CD8-positive, alpha-beta memory T cell (primary cell): Measurements from ENCODE around the gene PKD1L1. TPM values are rescaled to one million over a fixed set of nuclear protein-coding genes. Genes with fewer than 3 reads are reported as not detected.

Experiments used
- CTCF ChIA-PET: fragments of 350-600 bp; sonication (Branson Sonifier 250); formaldehyde crosslinking; loops from one replicate; lab custom pipeline; 2021; ENCODE audit warnings: antibody characterized with exemption; lab: Charles Lee
- POLR2A ChIA-PET: fragments of 350-600 bp; sonication (Branson Sonifier 250); formaldehyde crosslinking; loops from one replicate; lab custom pipeline; 2021; ENCODE audit warnings: antibody characterized with exemption; lab: Charles Lee
- DNase-seq, 5 donors: peaks; one replicate each; pipeline versions ENCODE4 v3.0.0 to v3.0.0-alpha.2; 2020 to 2022; ENCODE audit warnings: mixed read lengths in 1 of 5
- H3K27ac ChIP-seq: one replicate; pipeline ENCODE4 v1.7.0; 2013; ENCODE audit warnings: low read depth, mild to moderate bottlenecking, low read length, moderate library complexity
- H3K27me3 ChIP-seq: 2 replicates; pipeline ENCODE4 v1.7.0; 2013; ENCODE audit warnings: low read length, mild to moderate bottlenecking; ENCODE audit not compliant: insufficient read depth, poor library complexity, severe bottlenecking
- H3K36me3 ChIP-seq: 2 replicates; pipeline ENCODE4 v1.7.0; 2013; ENCODE audit warnings: mild to moderate bottlenecking, low read length, moderate library complexity; ENCODE audit not compliant: insufficient read depth
- H3K4me1 ChIP-seq: 2 replicates; pipeline ENCODE4 v1.7.0; 2013; ENCODE audit warnings: mild to moderate bottlenecking, low read length, moderate library complexity; ENCODE audit not compliant: insufficient read depth
- H3K4me3 ChIP-seq: 2 replicates; pipeline ENCODE4 v1.7.0; 2013; ENCODE audit warnings: mild to moderate bottlenecking, low read length
- H3K9me3 ChIP-seq: 2 replicates; pipeline ENCODE4 v1.7.0; 2013; ENCODE audit warnings: mild to moderate bottlenecking, low read length
- H3K27ac Mint-ChIP-seq, 8 donors: one replicate each; pipeline ENCODE4 v1.8.0; 2020 to 2021; ENCODE audit warnings: mixed read lengths in 8 of 8, mild to moderate bottlenecking in 6 of 8, inconsistent platforms in 3 of 8, moderate library complexity in 3 of 8
- H3K27me3 Mint-ChIP-seq, 2 donors: one replicate each; pipeline ENCODE4 v1.8.0; 2020 to 2021; ENCODE audit warnings: mixed read lengths in 2 of 2, mild to moderate bottlenecking in 1 of 2, moderate library complexity in 1 of 2
- H3K36me3 Mint-ChIP-seq, 3 donors: one replicate each; pipeline ENCODE4 v1.8.0; 2020 to 2021; ENCODE audit warnings: mixed read lengths in 3 of 3, inconsistent platforms in 1 of 3, mild to moderate bottlenecking in 1 of 3
- H3K4me1 Mint-ChIP-seq, 3 donors: one replicate each; pipeline ENCODE4 v1.8.0; 2020 to 2021; ENCODE audit warnings: mixed read lengths in 3 of 3, inconsistent platforms in 1 of 3, mild to moderate bottlenecking in 1 of 3
- H3K4me3 Mint-ChIP-seq, 7 donors: one replicate each; pipeline ENCODE4 v1.8.0; 2020 to 2021; ENCODE audit warnings: mixed read lengths in 7 of 7, mild to moderate bottlenecking in 6 of 7, moderate library complexity in 4 of 7, inconsistent platforms in 2 of 7
- H3K9me3 Mint-ChIP-seq, 5 donors: one replicate each; pipeline ENCODE4 v1.8.0; 2020 to 2022; ENCODE audit warnings: mixed read lengths in 5 of 5, mild to moderate bottlenecking in 3 of 5, moderate library complexity in 2 of 5, inconsistent platforms in 1 of 5
- polyA plus RNA-seq: library from polyadenylated mRNA; unstranded; fragments of 300-500 nt; fragmentation: Illumina TruSeq; gene quantifications from one replicate; pipeline ENCODE4 v1.2.3, GENCODE V29; 2021
- total RNA-seq, 2 experiments: library from RNA; stranded (reverse); gene quantifications; one replicate each; pipeline ENCODE4 v1.2.3, GENCODE V29; 2021

Gene PKD1L1
- total and polyA plus RNA-seq, 3 experiments from 2014 or later = 0.02 to 0.18 (median 0.18) TPM

DNA sequence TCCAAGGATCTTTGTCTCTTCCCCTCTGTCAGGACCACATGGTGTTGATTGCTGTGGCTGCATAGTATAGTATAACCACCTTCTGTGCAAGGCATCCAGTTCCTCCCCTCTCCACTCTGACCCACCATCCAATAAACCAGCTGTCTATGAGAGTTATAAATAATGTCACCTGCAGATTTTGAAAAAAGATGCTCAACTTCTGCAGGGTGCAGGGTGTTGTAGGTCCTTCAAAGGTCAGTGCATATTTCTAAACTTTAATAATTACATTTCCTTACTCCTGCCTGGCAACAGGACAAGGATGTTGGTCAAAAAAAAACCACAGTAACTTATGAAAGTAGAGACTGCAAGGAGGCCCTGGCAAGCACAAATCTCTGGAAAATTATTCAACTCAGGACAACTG, 166.2 kb downstream of the PKD1L1 start:
- Mint-ChIP-seq H3K9me3 (no peaks in the 10 kb centered on the region), H3K27me3 (peaks cover 3 to 4% of the 10 kb centered on the region in 2 donors), H3K27ac (no peak overlapping the region), H3K4me3 (no peak overlapping the region), H3K4me1 (no peaks in the 10 kb centered on the region), H3K36me3 (no peaks in the 10 kb centered on the region)
- H3K4me1 ChIP-seq = no peaks in the 10 kb centered on the region
- no peaks in the 10 kb centered on the region for H3K9me3 ChIP-seq
- ChIA-PET CTCF (no interaction called here), POLR2A (no interaction called here)
- no peak for DNase-seq
- no peak overlapping the region for H3K27ac ChIP-seq
- H3K4me3 ChIP-seq = no peak overlapping the region
- no peaks in the 10 kb centered on the region for H3K27me3 ChIP-seq
- no peaks in the 10 kb centered on the region for H3K36me3 ChIP-seq

DNA sequence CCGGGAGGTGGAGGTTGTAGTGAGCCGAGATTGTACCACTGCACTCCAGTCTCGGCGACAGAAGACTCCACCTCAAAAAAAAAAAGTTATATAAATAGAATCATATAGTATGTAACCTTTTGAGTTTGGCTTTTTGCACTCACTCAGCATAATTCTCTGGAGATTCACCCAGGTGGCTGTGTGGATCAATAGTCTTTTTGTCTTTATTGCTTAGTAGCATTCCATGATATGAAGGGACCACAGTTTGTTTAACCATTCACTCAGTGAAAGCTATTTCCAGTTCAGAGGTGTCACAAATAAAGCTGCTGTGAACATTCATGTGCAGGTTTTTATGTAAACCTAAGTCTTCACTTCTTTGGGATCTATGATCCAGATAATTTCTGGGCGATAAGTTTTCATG, 167.7 kb downstream of the PKD1L1 start:
- Mint-ChIP-seq H3K4me1 (no peaks in the 10 kb centered on the region), H3K27ac (no peak overlapping the region), H3K27me3 (peaks cover 0 to 3% of the 10 kb centered on the region in 2 donors), H3K36me3 (no peaks in the 10 kb centered on the region), H3K9me3 (no peaks in the 10 kb centered on the region), H3K4me3 (no peak overlapping the region)
- Histone ChIP-seq H3K4me3 (no peak overlapping the region), H3K9me3 (no peaks in the 10 kb centered on the region), H3K27ac (no peak overlapping the region), H3K36me3 (no peaks in the 10 kb centered on the region), H3K4me1 (no peaks in the 10 kb centered on the region), H3K27me3 (no peaks in the 10 kb centered on the region)
- ChIA-PET POLR2A (no interaction called here), CTCF (no interaction called here)
- DNase-seq = no peak

DNA sequence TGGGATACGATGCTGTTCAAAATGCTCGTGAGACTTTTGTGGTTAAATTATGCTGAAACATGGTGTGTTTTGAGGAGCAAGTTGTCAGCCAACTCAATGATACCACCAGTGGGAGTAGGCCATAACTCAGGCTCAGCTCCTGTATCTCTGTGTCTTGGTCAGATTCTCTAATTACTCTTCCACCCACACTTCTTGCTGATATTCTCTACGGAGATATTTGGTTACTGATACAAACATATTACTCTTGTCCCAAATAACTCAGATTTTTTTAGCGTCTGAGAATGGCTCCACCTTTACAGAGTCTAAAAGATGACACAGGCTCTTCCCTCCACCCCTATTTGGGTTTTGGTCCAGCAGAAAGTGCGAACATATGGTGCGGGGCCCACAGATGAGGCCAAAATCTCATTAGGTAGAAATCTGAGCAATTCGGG, 168.9 kb downstream of the PKD1L1 start:
- POLR2A ChIA-PET = no interaction called here
- Histone ChIP-seq H3K27me3 (no peaks in the 10 kb centered on the region), H3K36me3 (no peaks in the 10 kb centered on the region), H3K27ac (no peak overlapping the region), H3K4me3 (no peak overlapping the region), H3K4me1 (no peaks in the 10 kb centered on the region), H3K9me3 (no peaks in the 10 kb centered on the region)
- no peak for DNase-seq
- no peak overlapping the region for H3K27ac Mint-ChIP-seq
- H3K9me3 Mint-ChIP-seq = no peaks in the 10 kb centered on the region
- no peaks in the 10 kb centered on the region for H3K36me3 Mint-ChIP-seq
- H3K4me1 Mint-ChIP-seq = no peaks in the 10 kb centered on the region
- H3K4me3 Mint-ChIP-seq = no peak overlapping the region
- peaks cover 0 to 1% of the 10 kb centered on the region in 2 donors for H3K27me3 Mint-ChIP-seq
- CTCF ChIA-PET = no interaction called here

DNA sequence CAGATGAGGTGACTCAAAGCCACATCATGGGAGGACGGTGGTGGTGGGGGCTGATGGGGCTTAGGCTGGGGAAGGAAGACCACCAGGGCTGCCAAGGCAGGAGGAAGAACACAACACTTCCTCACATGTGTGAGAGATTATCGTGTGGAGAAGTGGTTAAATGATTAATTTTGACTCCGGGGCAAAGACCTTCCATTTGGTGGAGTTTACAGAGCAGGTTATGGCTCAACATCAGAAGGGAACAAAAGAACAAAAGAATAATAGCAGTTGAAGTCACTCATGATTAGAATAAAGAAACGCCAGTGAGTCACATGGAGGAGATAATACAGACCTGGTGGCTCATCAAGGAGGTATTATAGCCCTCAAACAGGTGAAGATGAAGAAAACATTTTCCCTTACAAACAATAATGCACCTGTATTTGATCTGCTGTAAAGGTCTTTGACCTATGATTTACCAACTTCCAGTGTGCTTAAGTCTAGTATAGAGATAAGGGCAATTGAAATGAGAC, 170.1 kb downstream of the PKD1L1 start:
- H3K4me3 ChIP-seq = no peak overlapping the region
- H3K27ac ChIP-seq = no peak overlapping the region
- no peaks in the 10 kb centered on the region for H3K27me3 ChIP-seq
- DNase-seq = no peak
- H3K9me3 Mint-ChIP-seq = no peaks in the 10 kb centered on the region
- CTCF ChIA-PET = no interaction called here
- no peaks in the 10 kb centered on the region for H3K36me3 Mint-ChIP-seq
- no peak overlapping the region for H3K4me3 Mint-ChIP-seq
- peaks cover 0 to 1% of the 10 kb centered on the region in 2 donors for H3K27me3 Mint-ChIP-seq
- POLR2A ChIA-PET = no interaction called here
- no peaks in the 10 kb centered on the region for H3K4me1 Mint-ChIP-seq
- H3K27ac Mint-ChIP-seq = no peak overlapping the region
- H3K4me1 ChIP-seq = no peaks in the 10 kb centered on the region
- H3K9me3 ChIP-seq = no peaks in the 10 kb centered on the region
- H3K36me3 ChIP-seq = no peaks in the 10 kb centered on the region

DNA sequence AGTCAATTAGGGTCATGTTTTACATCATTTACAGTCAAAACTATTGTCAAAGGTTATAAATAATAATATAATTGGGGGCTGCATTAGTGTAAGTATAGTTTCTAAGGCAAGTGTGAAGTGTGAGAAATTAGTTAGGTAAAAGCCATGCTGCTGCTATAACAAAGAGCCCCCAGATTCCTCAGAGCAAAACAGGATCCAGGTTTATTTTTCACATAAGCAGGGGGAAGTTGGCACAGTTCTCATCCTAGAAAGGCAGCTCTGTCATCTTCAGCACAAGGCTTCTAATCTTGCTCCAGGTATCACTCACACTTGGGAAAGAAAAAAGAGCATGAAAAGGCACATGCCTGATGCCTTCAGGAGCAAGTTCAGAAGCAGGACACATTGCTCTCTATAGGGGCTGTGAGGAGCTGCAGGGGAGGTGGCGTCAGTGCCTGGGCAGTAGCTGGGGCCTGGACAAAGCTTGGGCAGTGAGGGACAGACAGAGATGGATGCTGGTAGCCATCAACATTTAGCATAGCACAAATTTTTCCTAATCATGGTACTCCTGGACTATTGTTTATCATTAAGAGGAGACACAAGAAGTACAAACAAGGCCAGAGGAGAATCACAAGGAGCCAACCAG, 170.6 kb downstream of the PKD1L1 start:
- Histone ChIP-seq H3K27me3 (no peaks in the 10 kb centered on the region), H3K36me3 (no peaks in the 10 kb centered on the region), H3K27ac (no peak overlapping the region), H3K4me1 (no peaks in the 10 kb centered on the region), H3K4me3 (no peak overlapping the region), H3K9me3 (no peaks in the 10 kb centered on the region)
- H3K4me3 Mint-ChIP-seq = no peak overlapping the region
- DNase-seq = no peak
- H3K36me3 Mint-ChIP-seq = no peaks in the 10 kb centered on the region
- POLR2A ChIA-PET = no interaction called here
- peaks cover 0 to 1% of the 10 kb centered on the region in 2 donors for H3K27me3 Mint-ChIP-seq
- H3K4me1 Mint-ChIP-seq = no peaks in the 10 kb centered on the region
- CTCF ChIA-PET = no interaction called here
- H3K9me3 Mint-ChIP-seq = no peaks in the 10 kb centered on the region
- H3K27ac Mint-ChIP-seq = no peak overlapping the region

DNA sequence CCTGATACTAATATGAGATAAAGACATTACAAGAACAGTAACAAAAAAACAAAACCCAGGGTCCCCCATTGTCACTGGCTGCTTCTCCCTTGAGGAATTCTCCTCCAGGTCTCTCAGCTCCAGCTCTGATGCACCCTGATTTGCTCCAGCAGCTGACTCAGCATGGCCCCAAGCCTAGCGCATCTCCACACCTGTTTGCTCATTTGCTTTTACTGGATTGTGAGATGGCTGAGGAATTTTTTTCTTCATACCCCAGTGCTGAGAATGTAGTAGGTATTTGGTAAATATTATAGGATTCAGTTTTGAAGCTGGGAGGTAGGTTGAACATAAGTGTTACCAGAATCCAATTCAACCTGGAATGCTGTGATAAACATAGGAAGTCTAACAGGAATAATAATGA, 171.9 kb downstream of the PKD1L1 start:
- DNase-seq = no peak
- H3K9me3 Mint-ChIP-seq = no peaks in the 10 kb centered on the region
- no peak overlapping the region for H3K27ac Mint-ChIP-seq
- H3K36me3 ChIP-seq = no peaks in the 10 kb centered on the region
- H3K4me1 Mint-ChIP-seq = no peaks in the 10 kb centered on the region
- H3K36me3 Mint-ChIP-seq = no peaks in the 10 kb centered on the region
- no peaks in the 10 kb centered on the region for H3K4me1 ChIP-seq
- peaks cover 1 to 4% of the 10 kb centered on the region in 2 donors for H3K27me3 Mint-ChIP-seq
- H3K27me3 ChIP-seq = no peaks in the 10 kb centered on the region
- no peak overlapping the region for H3K4me3 Mint-ChIP-seq
- no peaks in the 10 kb centered on the region for H3K9me3 ChIP-seq
- ChIA-PET CTCF (no interaction called here), POLR2A (no interaction called here)
- no peak overlapping the region for H3K27ac ChIP-seq
- no peak overlapping the region for H3K4me3 ChIP-seq

DNA sequence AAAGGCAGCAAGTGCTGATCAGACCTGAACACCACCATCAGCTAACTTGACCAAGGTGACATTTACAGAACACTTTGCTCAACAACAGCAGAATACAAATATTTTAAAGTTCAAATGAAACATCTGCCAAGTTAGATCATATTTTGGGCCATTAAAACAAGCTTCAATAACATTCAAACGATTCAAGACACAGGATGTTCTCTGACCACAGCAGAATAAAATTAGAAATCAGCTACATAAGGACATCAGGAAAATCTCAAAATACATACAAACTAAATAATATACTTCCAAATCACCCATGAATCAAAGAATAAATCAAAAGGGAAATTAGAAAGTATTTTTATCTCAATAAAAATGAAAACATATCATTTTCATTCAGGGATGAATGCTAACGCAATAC, 173.0 kb downstream of the PKD1L1 start:
- H3K27ac Mint-ChIP-seq = no peak overlapping the region
- Histone ChIP-seq H3K4me3 (no peak overlapping the region), H3K27me3 (no peaks in the 10 kb centered on the region), H3K9me3 (no peaks in the 10 kb centered on the region), H3K4me1 (no peaks in the 10 kb centered on the region), H3K36me3 (no peaks in the 10 kb centered on the region), H3K27ac (no peak overlapping the region)
- no peaks in the 10 kb centered on the region for H3K36me3 Mint-ChIP-seq
- no peaks in the 10 kb centered on the region for H3K4me1 Mint-ChIP-seq
- no peak overlapping the region for H3K4me3 Mint-ChIP-seq
- no peak for DNase-seq
- no peaks in the 10 kb centered on the region for H3K9me3 Mint-ChIP-seq
- CTCF ChIA-PET = no interaction called here
- POLR2A ChIA-PET = no interaction called here
- peaks cover 1 to 4% of the 10 kb centered on the region in 2 donors for H3K27me3 Mint-ChIP-seq

DNA sequence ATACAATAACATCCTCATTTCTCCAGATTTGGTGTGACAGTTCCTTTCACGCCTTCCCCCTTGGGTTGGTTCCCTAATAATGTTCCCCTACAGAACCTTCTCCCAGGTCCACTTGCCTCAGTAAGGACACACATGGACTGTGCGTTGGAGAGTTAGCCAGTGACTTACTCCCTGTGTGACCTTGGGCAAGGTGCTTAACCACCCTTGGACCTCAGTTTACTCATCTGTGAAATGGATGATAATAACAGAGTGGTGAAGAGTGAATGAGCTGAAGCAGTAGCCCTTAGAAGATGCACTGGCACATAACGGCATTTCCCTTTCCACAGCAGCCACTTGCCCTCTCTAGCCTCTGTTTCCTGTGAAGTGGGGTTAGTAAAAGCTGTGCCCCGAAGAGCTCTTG, 175.8 kb downstream of the PKD1L1 start:
- POLR2A ChIA-PET = no interaction called here
- Mint-ChIP-seq H3K9me3 (peaks cover 0 to 6% (median 3%) of the 10 kb centered on the region in 5 donors), H3K4me1 (no peaks in the 10 kb centered on the region), H3K4me3 (no peak overlapping the region), H3K27me3 (peaks cover 0 to 4% of the 10 kb centered on the region in 2 donors), H3K36me3 (peaks cover 0 to 2% (median 0%) of the 10 kb centered on the region in 3 donors), H3K27ac (no peak overlapping the region)
- Histone ChIP-seq H3K36me3 (no peaks in the 10 kb centered on the region), H3K4me3 (no peak overlapping the region), H3K9me3 (no peaks in the 10 kb centered on the region), H3K27me3 (no peaks in the 10 kb centered on the region), H3K4me1 (no peaks in the 10 kb centered on the region), H3K27ac (no peak overlapping the region)
- DNase-seq = no peak
- CTCF ChIA-PET = no interaction called here
